Bronchial epithelial cell (primary cell): ENCODE measurements around the gene MIER2. TPM values are rescaled to one million over a fixed set of nuclear protein-coding genes. Genes with fewer than 3 reads are reported as not detected.

Source experiments
- DNase-seq: peaks from one replicate; pipeline ENCODE4 v3.0.0-alpha.2; 2010; ENCODE audit warnings: low read depth
- FAIRE-seq: peaks from 2 replicates; lab custom pipeline; 2011; peaks lifted over from hg19 to GRCh38; lab: Jason Lieb, UNC
- H3K27me3 ChIP-seq: 2 replicates; pipeline ENCODE4 v1.5.1; 2011; ENCODE audit warnings: low read length; ENCODE audit not compliant: control insufficient read depth, insufficient read depth
- H3K36me3 ChIP-seq: 2 replicates; pipeline ENCODE4 v1.5.1; 2011; ENCODE audit warnings: low read length; ENCODE audit not compliant: control insufficient read depth, insufficient read depth
- H3K4me3 ChIP-seq: 2 replicates; pipeline ENCODE4 v1.5.1; 2011; ENCODE audit warnings: mild to moderate bottlenecking, low read depth, low read length, control low read depth
- total RNA-seq: library from RNA; depleted of rRNA; stranded (reverse); fragments of >200 nt; gene quantifications from 2 replicates; pipeline ENCODE4 v1.2.1, GENCODE V29; 2014
- TF ChIP-seq, protein P1 (sequence below): IDR thresholded peaks from 2 replicates; pipeline ENCODE4 v1.5.1; 2011; ENCODE audit warnings: mild to moderate bottlenecking, moderate library complexity, low read length, control low read depth, inconsistent platforms; ENCODE audit not compliant: insufficient read depth, severe bottlenecking

The MIER2 gene
- total RNA-seq, 1 donor from 2014 or later: 19.0 TPM

DNA sequence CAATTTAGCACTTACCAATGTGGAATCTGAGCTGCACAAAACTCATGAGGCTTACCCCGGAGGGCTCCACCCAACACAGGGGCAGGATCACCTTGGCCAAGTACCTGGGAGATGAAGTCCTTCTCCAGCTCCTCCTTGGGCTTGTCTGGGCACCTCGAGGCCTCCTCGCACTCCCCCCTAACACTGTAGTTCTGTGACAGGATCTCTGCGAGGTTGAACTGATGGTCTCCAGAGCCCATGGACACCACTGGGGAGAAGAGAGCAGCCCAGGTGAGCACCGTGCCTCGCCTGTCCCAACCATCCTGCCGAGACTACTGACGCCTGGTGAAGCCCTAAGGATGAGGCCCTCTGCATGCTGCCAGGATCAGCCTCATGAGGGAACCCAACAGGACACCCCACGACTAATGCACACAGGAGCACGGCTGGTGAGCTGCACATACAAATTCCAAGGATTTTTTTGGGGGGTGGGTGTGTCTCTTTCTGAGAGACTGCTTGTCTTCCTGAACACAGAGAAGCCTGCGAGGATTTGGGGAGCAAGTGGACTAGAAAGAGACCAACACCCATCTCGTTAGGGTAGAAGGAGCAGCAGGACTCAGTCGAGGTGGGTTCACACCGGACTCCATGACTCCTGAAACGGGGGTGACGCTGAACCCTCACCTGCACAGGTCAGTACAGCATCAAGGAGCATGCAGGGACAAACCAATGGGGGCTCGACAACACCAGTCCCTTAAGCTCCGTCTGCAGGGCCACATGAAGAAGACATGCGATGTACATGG is 10.1 kb downstream of the MIER2 start:
- H3K4me3 ChIP-seq: no peak overlapping the region
- peaks cover 10% of the 10 kb centered on the region for H3K36me3 ChIP-seq
- DNase-seq (no peak), FAIRE-seq (peak; percentile 47)
- TF ChIP-seq, protein P1, sequence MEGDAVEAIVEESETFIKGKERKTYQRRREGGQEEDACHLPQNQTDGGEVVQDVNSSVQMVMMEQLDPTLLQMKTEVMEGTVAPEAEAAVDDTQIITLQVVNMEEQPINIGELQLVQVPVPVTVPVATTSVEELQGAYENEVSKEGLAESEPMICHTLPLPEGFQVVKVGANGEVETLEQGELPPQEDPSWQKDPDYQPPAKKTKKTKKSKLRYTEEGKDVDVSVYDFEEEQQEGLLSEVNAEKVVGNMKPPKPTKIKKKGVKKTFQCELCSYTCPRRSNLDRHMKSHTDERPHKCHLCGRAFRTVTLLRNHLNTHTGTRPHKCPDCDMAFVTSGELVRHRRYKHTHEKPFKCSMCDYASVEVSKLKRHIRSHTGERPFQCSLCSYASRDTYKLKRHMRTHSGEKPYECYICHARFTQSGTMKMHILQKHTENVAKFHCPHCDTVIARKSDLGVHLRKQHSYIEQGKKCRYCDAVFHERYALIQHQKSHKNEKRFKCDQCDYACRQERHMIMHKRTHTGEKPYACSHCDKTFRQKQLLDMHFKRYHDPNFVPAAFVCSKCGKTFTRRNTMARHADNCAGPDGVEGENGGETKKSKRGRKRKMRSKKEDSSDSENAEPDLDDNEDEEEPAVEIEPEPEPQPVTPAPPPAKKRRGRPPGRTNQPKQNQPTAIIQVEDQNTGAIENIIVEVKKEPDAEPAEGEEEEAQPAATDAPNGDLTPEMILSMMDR: no peak
- H3K27me3 ChIP-seq: no peaks in the 10 kb centered on the region

DNA sequence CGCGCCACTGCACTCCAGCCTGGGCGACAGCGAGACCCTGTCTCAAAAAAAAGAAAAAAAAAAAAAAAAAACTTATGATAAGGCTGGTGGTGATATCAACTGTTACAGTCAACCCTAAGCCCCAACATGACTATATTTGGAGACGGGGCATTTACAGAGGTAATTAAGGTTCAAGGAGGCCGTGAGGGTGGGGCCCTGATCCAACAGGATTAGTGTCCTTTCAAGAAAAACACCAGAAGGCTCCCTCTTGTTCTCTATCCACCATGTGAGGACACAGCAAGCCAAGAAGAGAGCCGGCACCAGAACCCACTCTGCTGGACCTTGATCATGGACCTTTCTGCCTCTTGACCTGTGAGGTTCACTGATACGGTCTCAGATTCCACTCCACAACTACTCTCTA is 14.1 kb downstream of the MIER2 start:
- FAIRE-seq: no peak
- peaks cover 36% of the 10 kb centered on the region for H3K36me3 ChIP-seq
- DNase-seq: no peak
- H3K27me3 ChIP-seq: no peaks in the 10 kb centered on the region
- no peak overlapping the region for H3K4me3 ChIP-seq
- TF ChIP-seq, protein P1: no peak

DNA sequence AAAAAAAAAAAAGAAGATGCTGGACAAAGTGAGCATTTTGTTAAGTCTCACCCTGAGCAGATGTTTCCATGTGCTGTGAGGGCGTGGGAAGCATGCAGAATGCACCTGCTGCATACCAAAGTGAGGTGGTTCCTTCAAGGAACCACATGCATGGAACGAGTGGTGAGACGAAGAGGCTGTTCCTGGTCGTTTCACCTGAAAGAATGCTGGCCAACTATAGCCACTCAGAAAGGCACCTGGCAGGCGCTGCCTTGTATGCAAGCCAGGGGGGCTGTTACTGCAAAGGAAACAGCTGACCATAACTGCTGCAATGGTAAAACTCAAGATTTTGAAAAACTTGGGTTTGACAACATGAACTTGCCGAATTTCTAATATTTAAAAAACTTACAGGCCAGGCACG is 14.7 kb downstream of the MIER2 start:
- FAIRE-seq: no peak
- Histone ChIP-seq H3K4me3 (no peak overlapping the region), H3K36me3 (peaks cover 40% of the 10 kb centered on the region), H3K27me3 (no peaks in the 10 kb centered on the region)
- TF ChIP-seq, protein P1: no peak
- no peak for DNase-seq

DNA sequence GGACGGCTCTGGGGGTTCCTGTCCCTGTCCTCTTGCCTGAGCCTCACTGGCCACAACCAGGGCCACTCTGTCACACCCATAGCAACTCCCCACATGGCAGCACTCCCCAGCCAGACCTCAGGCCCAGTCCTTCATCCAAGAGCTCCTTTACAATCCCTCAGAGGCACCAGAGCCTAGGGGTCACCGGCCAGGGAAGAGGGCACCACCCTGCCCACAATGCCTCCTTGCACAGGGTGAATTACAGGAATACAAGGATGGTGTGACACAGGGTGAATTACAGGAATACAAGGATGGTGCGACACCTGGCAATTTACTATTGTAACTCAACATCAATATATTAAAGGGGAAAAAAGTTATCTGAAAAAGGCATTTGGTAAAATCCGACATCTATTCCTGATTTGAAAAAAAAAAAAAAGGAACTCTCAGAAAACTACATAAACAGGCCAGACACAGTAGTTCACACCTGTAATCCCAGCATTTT is 16.5 kb downstream of the MIER2 start:
- TF ChIP-seq, protein P1: no peak
- no peak overlapping the region for H3K4me3 ChIP-seq
- FAIRE-seq (no peak), DNase-seq (no peak)
- H3K36me3 ChIP-seq: peaks cover 41% of the 10 kb centered on the region
- H3K27me3 ChIP-seq: no peaks in the 10 kb centered on the region

DNA sequence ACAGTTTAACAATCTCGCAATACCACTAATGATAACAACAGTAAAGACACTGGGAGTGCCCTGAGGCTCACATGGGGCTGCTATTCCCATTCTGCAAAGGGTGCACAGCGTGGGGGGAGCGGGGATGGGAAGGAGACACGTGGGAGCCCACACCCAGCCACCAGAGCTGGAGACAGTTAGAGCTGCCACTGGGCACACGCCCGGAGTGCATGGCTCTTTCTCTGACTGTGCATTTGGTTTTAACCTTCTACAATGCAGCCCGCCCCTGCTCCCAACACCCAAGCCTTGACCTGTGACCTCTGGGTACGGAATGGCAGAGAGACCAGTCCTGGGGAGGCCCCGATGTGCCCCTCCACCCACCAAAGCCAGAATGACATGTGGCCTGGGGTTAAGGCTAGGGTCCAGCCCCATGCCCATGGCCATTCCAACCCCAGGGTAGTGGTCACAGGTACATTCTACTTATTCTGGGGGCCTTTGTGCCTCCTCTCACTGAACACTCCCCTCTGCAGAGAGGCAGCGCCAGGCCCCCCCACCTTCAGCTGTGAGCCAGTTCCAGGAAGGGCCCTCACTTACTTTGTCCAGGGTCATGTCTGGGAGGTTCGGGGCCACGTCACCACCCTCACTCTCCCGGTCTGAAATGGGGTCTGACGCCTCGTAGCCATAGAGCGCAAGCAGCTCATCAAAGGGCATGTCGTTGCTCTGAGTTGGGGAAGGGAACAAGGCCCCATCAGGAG is 17.1 kb downstream of the MIER2 start:
- peaks cover 41% of the 10 kb centered on the region for H3K36me3 ChIP-seq
- DNase-seq (no peak), FAIRE-seq (no peak)
- H3K4me3 ChIP-seq: no peak overlapping the region
- TF ChIP-seq, protein P1: no peak
- no peaks in the 10 kb centered on the region for H3K27me3 ChIP-seq
